Kidney epithelial cell (primary cell): ENCODE measurements around the gene LHPP. TPM values are rescaled to one million over a fixed set of nuclear protein-coding genes. Genes with fewer than 3 reads are reported as not detected.

ENCODE experiments used
- DNase-seq: peaks from one replicate; pipeline ENCODE4 v3.0.0-alpha.2; 2010; ENCODE audit warnings: low read depth
- H3K27me3 ChIP-seq: 2 replicates; pipeline ENCODE4 v1.6.0; 2011; ENCODE audit warnings: low read length; ENCODE audit not compliant: control insufficient read depth, insufficient read depth
- H3K36me3 ChIP-seq: 2 replicates; pipeline ENCODE4 v1.5.1; 2011; ENCODE audit warnings: low read length; ENCODE audit not compliant: control insufficient read depth, insufficient read depth
- H3K4me3 ChIP-seq: 2 replicates; pipeline ENCODE4 v1.5.1; 2011; ENCODE audit warnings: low read depth, mild to moderate bottlenecking, control low read depth, low read length
- total RNA-seq: library from RNA; depleted of rRNA; stranded (reverse); fragments of >200 nt; gene quantifications from 2 replicates; pipeline ENCODE4 v1.2.3, GENCODE V29; 2015
- TF ChIP-seq, protein P1 (sequence below): IDR thresholded peaks from 2 replicates; pipeline ENCODE4 v1.5.1; 2011; ENCODE audit warnings: mild to moderate bottlenecking, moderate library complexity, low read length, control low read depth, inconsistent platforms; ENCODE audit not compliant: insufficient read depth, poor library complexity, severe bottlenecking

The LHPP gene
- total RNA-seq, 1 donor from 2014 or later: 6.3 TPM

GRCh38 chr10:124449170-124450011, 12.2 kb upstream of the LHPP start:
- no peak overlapping the region for H3K4me3 ChIP-seq

DNA sequence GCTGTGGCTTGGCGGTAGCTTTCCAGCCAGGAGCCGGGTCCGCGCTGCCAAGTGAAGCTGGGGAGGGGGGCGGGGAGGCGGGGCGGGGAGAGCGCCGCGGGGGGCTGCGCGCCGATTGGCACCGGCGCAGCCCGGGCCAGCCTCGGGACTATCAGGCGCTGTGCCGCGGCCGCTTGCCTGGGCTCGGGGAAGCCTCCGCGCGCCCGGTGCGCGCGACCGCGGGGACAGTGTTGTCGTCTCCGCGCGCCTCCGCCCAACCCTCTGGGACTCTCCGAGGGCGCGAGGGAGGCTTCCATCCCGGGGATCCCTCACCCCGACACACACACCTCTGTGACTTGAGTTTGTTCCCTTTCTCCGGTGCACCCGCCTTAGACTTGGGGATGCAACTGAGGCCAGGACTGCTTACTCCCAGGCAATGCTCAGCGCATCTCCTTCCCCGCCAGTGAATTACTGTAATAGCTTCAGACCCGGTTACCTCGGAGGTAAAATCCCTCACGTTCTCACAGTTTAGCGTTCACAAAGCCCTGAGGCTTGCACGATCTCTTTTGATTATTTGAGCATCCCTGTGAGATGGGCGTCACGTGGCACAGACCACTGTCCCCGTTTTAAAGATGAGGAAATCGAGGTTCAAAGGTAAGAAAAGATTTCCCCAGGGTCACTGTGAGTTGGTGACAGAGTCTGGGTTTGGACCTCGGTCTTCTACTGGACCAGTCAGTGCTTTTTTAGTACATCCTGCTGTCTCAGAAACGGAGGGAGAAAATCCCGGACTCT, 11.4 kb upstream of the LHPP start, which contains the start of gene NKX1-2:
TSS of gene NKX1-2 (minus strand) at position 24 of the 771 bp plus-strand sequence. CDS start 92 bp downstream, outside the sequence.
- no peak within 1 kb of the TSS for H3K4me3 ChIP-seq
- no peaks in the 10 kb centered on the region for H3K36me3 ChIP-seq
- TF ChIP-seq, protein P1, sequence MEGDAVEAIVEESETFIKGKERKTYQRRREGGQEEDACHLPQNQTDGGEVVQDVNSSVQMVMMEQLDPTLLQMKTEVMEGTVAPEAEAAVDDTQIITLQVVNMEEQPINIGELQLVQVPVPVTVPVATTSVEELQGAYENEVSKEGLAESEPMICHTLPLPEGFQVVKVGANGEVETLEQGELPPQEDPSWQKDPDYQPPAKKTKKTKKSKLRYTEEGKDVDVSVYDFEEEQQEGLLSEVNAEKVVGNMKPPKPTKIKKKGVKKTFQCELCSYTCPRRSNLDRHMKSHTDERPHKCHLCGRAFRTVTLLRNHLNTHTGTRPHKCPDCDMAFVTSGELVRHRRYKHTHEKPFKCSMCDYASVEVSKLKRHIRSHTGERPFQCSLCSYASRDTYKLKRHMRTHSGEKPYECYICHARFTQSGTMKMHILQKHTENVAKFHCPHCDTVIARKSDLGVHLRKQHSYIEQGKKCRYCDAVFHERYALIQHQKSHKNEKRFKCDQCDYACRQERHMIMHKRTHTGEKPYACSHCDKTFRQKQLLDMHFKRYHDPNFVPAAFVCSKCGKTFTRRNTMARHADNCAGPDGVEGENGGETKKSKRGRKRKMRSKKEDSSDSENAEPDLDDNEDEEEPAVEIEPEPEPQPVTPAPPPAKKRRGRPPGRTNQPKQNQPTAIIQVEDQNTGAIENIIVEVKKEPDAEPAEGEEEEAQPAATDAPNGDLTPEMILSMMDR: no peak
- DNase-seq: no peak
- peaks cover 69% of the 10 kb centered on the region for H3K27me3 ChIP-seq

More at GRCh38 chr10:124449170-124450011, 12.2 kb upstream of the LHPP start:
- Histone ChIP-seq H3K36me3 (no peaks in the 10 kb centered on the region), H3K27me3 (peaks cover 63% of the 10 kb centered on the region)
- DNase-seq: no peak
- TF ChIP-seq, protein P1: no peak

- Histone ChIP-seq H3K27me3 (peaks cover 72% of the 10 kb centered on the region), H3K4me3 (no peak overlapping the region), H3K36me3 (no peaks in the 10 kb centered on the region)
- TF ChIP-seq, protein P1: no peak
- DNase-seq: no peak
Measured at GRCh38 chr10:124450783-124451057, 10.9 kb upstream of the LHPP start.

- Histone ChIP-seq H3K36me3 (no peaks in the 10 kb centered on the region), H3K4me3 (no peak overlapping the region), H3K27me3 (peaks cover 72% of the 10 kb centered on the region)
- TF ChIP-seq, protein P1: no peak
- no peak for DNase-seq
Measured at GRCh38 chr10:124451276-124451675, 10.3 kb upstream of the LHPP start.

- Histone ChIP-seq H3K4me3 (no peak overlapping the region), H3K36me3 (no peaks in the 10 kb centered on the region), H3K27me3 (peaks cover 50% of the 10 kb centered on the region)
- TF ChIP-seq, protein P1: no peak
- no peak for DNase-seq
Measured at GRCh38 chr10:124453960-124454610, 7.5 kb upstream of the LHPP start.
